ENCODE results near the gene C3orf52.

C3orf52 gene

DNA sequence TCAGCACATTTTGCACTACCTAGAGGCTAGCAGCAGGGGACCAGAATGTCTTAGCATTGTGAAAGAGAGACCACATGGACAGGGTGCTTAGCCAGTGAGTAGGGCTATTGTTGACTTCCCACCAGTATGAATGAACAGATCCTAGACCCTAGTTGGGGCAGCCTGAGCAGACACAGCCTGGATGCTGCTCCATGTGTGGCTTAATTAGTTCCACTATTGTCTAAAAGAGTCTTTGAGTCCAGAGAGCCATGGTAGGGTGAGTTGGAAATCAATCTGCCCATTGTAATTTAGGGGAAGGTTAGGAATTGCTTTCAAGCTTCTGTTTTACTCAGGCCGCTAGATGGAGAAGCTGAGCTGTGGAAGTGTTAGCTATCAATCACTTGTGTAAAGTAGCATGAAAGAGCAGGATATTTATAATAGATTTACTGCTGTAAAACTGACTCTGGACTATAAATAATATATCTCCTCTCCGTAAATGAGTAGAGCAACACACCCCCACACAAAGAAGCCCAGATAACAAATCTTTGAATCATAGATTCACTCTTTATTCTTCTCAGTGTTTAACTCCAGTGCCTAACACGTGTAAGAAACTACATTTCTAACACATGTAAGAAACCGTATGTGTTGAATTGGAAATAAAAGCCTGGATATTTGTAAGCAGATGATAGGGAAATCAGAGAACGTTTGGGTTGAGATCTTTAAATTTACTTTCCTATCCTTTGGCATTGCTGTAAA is 50.9 kb downstream of the C3orf52 start:
- DNase-seq (ENCODE audit: low spot score) = peak; percentile 16

DNA sequence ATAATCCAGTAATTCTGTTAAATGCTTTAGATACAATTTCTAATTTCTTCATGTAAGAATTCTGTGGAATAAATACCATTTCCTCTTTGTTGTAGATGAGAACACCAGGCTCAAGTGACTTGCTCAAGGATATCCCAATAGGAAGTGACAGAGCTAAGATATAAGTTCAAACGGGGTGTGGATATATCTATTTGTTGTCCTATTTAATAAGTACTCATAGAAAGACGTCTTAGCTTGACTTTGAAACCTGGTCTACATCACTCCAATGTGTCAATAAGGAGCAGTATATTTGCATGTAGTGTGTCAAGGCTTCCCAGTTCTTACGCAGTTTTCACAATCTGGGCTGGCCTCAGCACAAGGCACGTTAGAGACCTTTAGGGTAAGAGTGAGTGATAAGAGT is 51.6 kb downstream of the C3orf52 start:
- no peak for DNase-seq (ENCODE audit: low spot score)

DNA sequence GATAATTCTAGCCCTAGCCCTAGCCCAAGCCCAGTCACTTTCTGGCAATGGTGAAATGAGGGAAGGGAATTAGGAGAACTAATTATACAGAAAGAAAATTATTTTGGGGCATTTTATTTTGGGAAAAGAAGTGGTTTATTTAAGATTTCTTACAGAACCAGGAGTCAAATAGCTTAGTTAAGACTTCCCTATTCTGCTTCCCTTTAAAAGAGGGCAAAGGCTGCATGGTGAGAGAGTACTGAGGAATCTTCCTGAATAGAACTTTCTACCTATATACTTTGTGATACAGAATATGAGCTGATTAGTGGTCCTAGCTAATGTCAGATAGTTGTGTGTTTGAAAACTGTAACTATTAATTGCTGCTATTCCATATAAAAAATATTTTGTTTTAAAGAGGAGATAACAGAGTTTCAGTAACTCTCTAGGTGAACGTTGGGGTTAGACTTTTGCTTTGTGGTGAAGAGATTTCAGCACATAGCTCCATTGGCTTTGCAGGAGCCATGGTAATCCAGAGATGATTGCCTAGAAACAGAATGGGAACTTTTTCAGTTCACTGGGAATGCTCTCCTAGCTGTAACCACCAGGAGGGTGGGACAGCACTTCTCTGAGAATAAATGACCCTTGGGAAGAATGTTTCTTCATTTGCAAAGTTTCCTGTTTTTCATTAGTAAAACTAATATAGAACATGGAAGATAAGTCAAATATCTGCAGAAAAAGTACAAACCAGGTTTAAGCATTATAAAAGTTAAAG is 52.2 kb downstream of the C3orf52 start:
- no peak for DNase-seq (ENCODE audit: low spot score)

DNA sequence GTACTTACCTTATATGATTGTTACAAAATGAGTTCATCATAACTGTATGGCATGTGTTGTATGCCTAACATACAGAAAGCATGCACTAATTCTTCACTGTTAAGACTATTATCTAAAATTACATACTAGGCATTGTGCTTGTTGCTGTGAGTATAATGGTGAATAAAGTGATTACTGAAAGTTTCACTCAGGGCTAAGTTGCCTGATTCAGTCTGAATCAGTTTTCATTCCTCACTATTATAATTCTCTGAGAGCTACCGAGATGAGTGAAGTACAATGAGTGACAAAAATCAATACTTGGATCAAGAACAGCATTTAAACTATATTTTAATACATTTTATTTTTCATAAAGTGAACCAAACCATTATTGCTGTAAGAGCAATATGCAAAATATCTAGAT is 54.4 kb downstream of the C3orf52 start:
- DNase-seq (ENCODE audit: low spot score) = no peak

DNA sequence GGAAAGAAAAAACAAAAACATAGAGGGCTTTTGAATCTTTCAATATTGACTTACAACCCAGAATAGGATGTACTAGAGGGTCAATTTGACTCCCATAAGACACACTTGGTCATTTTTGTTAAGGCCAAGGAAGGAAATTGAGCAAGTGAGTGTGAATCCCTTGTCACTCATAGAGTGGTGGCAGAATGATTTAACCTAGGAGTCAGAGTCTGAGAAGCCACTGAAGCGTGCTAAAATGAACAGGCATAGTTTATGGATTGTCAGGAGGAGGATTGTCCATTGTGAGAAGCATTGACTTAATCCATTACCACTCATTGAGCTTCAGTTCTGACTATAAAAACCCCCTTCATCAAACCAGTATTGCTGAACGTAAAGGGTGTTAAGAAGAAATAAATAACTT is 55.1 kb downstream of the C3orf52 start:
- DNase-seq (ENCODE audit: low spot score) = no peak

DNA sequence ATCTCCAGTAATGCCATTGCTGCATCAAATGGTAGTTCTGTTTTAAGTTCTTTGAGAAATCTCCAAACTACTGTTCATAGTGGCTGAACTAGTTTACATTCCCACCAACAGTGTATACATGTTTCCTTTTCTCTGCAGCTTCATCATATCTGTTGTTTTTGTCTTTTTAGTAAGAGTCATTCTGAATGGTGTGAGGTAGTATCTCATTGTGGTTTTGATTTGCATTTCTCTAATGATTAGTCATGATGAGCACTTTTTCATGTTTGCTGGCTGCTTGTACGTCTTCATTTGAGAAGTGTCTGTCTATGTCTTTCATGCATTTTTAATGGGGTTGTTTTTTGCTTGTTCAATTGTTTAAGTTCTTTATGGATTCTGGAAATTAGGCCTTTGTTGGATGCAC is 57.1 kb downstream of the C3orf52 start:
- no peak for DNase-seq (ENCODE audit: low spot score)

DNA sequence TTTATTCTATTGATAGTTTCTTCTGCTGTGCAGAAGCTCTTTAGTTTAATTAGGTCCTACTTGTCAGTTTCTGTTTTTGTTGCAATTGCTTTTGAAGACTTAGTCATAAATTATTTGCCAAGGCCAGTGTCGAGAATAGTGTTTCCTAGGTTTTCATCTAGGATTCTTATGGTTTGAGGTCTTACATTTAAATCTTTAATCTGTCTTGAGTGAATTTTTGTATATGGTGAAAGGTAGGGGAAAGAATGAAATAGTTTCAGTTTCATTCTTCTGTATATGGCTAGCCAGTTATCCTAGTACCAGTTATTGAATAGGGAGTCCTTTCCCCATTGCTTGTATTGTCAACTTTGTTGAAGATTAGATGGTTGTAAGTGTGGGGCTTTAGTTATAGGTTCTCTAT is 57.5 kb downstream of the C3orf52 start:
- no peak for DNase-seq (ENCODE audit: low spot score)

DNA sequence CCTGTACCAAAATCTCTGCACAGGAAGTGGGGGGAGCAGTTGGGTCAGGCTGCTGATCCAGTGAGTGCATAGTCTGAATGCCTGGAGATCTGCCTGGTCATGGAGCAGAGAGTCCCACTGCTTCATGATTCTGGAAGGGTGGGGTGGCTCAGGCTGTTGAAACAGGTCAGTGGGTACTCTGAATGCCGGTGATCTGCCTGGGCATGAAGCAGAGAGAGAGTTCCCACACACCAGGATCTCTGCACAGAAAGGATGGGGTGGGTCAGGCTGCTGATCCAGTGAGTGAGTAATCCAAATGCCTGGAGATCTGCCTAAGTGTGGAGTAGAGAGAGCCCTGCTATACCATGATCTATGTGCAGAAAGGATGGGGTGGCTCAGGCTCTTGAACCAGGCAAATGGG is 62.9 kb downstream of the C3orf52 start:
- DNase-seq (ENCODE audit: low spot score) = no peak

DNA sequence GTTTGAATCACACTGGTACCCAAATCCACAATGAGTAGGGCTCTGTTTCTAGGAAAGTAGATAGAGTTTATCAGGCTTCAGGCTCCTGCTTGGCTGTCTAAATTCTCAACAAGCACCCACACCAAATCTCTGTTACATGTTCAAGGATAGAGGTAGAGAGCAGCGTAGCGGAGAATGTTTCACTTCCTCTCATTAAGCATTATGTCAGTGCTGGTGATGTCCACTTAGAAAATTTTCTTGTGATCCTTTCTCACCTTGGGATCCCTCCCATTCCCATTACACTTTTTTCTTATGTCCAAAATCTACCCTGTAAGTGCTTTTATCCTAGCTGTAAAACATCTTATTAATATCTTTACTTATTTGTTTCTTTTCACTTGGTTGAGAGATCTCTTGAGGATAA is 81.6 kb downstream of the C3orf52 start:
- no peak for DNase-seq (ENCODE audit: low spot score)
